GM12878 (cell line): ENCODE measurements around the gene TSPYL6. TPM values are rescaled to one million over a fixed set of nuclear protein-coding genes. Genes with fewer than 3 reads are reported as not detected.

Source experiments
- ATAC-seq: fragments of 200-7000 bp; cut with Tn5 transposase; 3 replicates; pipeline ENCODE4 v1.9.1; 2020; ENCODE audit warnings: mild to moderate bottlenecking, moderate library complexity
- BruUV-seq: library from RNA; stranded (reverse); fragments of 400-500 nt; replicated peaks from 2 replicates; lab custom pipeline; 2021; lab: Mats Ljungman, UMichigan
- CTCF ChIA-PET: fragments of 300-600 bp; sonication (Branson Sonifier 250); formaldehyde crosslinking; extraction: SDS; loops from one replicate; lab custom pipeline; 2021; ENCODE audit warnings: inconsistent platforms; lab: Yijun Ruan, JAX
- POLR2A ChIA-PET: fragments of 350-600 bp; formaldehyde crosslinking; extraction: SDS; loops from one replicate; lab custom pipeline; 2021; ENCODE audit warnings: inconsistent platforms; lab: Charles Lee
- RAD21 ChIA-PET: fragments of 300-600 bp; sonication (Branson Sonifier 250); formaldehyde crosslinking; loops from one replicate; lab custom pipeline; 2023; ENCODE audit warnings: antibody characterized with exemption; ENCODE audit not compliant: unreplicated experiment; lab: Charles Lee
- SMC1A ChIA-PET: fragments of 300-600 bp; sonication (Branson Sonifier 250); formaldehyde crosslinking; loops from one replicate; lab custom pipeline; 2023; ENCODE audit not compliant: unreplicated experiment, uncharacterized antibody; lab: Charles Lee
- DNase-seq: peaks from one replicate; pipeline ENCODE4 v3.0.0-alpha.2; 2011; ENCODE audit warnings: low read depth, low spot score
- FAIRE-seq: peaks from 3 replicates; lab custom pipeline; 2011; peaks lifted over from hg19 to GRCh38; lab: Jason Lieb, UNC
- H2AFZ ChIP-seq: 2 replicates; pipeline ENCODE4 v1.6.0; 2011; ENCODE audit warnings: low read depth, low read length, control low read depth; ENCODE audit not compliant: control insufficient read depth
- H3K27ac ChIP-seq: 2 replicates; pipeline ENCODE4 v1.5.1; 2011; ENCODE audit warnings: control low read depth; ENCODE audit not compliant: control insufficient read depth, insufficient read depth
- H3K27me3 ChIP-seq, 2 experiments: replicated peaks in 1 of 2; 2 replicates each; pipeline versions ENCODE4 v1.6.0 to v1.6.1; 2011; ENCODE audit warnings: low read length in 1 of 2; ENCODE audit not compliant: control insufficient read depth in 2 of 2, insufficient read depth in 2 of 2
- H3K36me3 ChIP-seq, 2 experiments: 2 replicates each; pipeline ENCODE4 v1.5.1; 2011; ENCODE audit warnings: low read length in 1 of 2; ENCODE audit not compliant: control insufficient read depth in 2 of 2, insufficient read depth in 2 of 2
- H3K4me1 ChIP-seq: 2 replicates; pipeline ENCODE4 v1.6.1; 2011; ENCODE audit warnings: mild to moderate bottlenecking, low read length, moderate library complexity, mixed read lengths; ENCODE audit not compliant: control insufficient read depth, insufficient read depth
- H3K4me2 ChIP-seq: 2 replicates; pipeline ENCODE4 v1.6.0; 2011; ENCODE audit warnings: control low read depth; ENCODE audit not compliant: control insufficient read depth, insufficient read depth
- H3K4me3 ChIP-seq: fragments of 200-600 bp; sonication (generic); 2 replicates; pipeline ENCODE4 v1.5.1; 2016
- H3K79me2 ChIP-seq: 2 replicates; pipeline ENCODE4 v1.6.0; 2011; ENCODE audit warnings: low read length; ENCODE audit not compliant: control insufficient read depth, insufficient read depth
- H3K9ac ChIP-seq: 2 replicates; pipeline ENCODE4 v1.8.0; 2011; ENCODE audit warnings: low read length, control low read depth, mixed read lengths; ENCODE audit not compliant: control insufficient read depth, insufficient read depth
- H3K9me3 ChIP-seq: replicated peaks from 3 replicates; pipeline ENCODE4 v1.5.1; 2011; ENCODE audit warnings: mild to moderate bottlenecking, low read length; ENCODE audit not compliant: control insufficient read depth, insufficient read depth
- H4K20me1 ChIP-seq: 2 replicates; pipeline ENCODE4 v1.6.0; 2011; ENCODE audit not compliant: control insufficient read depth, insufficient read depth
- BHLHE40 ChIP-seq, 2 experiments: fragments of 450-650 bp in 1 of 2; IDR thresholded peaks; 2 replicates each; pipeline ENCODE4 v1.6.1; 2011 to 2017; ENCODE audit warnings: low read depth in 2 of 2, borderline replicate concordance in 1 of 2, improper control_type of control experiment in 1 of 2, low read length in 1 of 2, mild to moderate bottlenecking in 1 of 2
- CREB1 ChIP-seq: IDR thresholded peaks from 2 replicates; pipeline ENCODE4 v1.6.1; 2012; ENCODE audit warnings: low read depth, mild to moderate bottlenecking, inconsistent platforms
- CREM ChIP-seq: IDR thresholded peaks from 2 replicates; pipeline ENCODE4 v1.6.1; 2014; ENCODE audit warnings: antibody characterized with exemption, low read depth
- EED ChIP-seq: sonication (generic); IDR thresholded peaks from 2 replicates; pipeline ENCODE4 v1.6.1; 2016; ENCODE audit warnings: antibody characterized with exemption, low read depth
- EP300 ChIP-seq, 2 experiments: fragments of 150-350 bp in 1 of 2; IDR thresholded peaks; 2 replicates each; pipeline ENCODE4 v1.6.1; 2011 to 2012; ENCODE audit warnings: low read depth in 2 of 2, low read length in 2 of 2, borderline replicate concordance in 1 of 2, improper control_type of control experiment in 1 of 2, inconsistent platforms in 1 of 2; ENCODE audit not compliant: control insufficient read depth in 1 of 2
- IKZF1 ChIP-seq: fragments of 450-650 bp; conservative IDR thresholded peaks from 2 replicates; pipeline ENCODE4 v1.6.1; 2017; ENCODE audit warnings: antibody characterized with exemption, mild to moderate bottlenecking
- IKZF2 ChIP-seq, 2 experiments: fragments of 450-650 bp; IDR thresholded peaks; 2 replicates each; pipeline ENCODE4 v1.6.1; 2017; ENCODE audit warnings: mild to moderate bottlenecking in 2 of 2, moderate library complexity in 2 of 2
- IRF4 ChIP-seq: IDR thresholded peaks from 2 replicates; pipeline ENCODE4 v1.6.1; 2011; ENCODE audit warnings: low read depth, low read length
- JUNB ChIP-seq: IDR thresholded peaks from 2 replicates; pipeline ENCODE4 v1.6.1; 2016; ENCODE audit warnings: antibody characterized with exemption, mild to moderate bottlenecking
- MTA2 ChIP-seq: fragments of 450-650 bp; IDR thresholded peaks from 2 replicates; pipeline ENCODE4 v1.6.1; 2016; ENCODE audit warnings: low read depth, mild to moderate bottlenecking, moderate library complexity
- NBN ChIP-seq: fragments of 450-650 bp; IDR thresholded peaks from 2 replicates; pipeline ENCODE4 v1.6.1; 2016
- RAD51 ChIP-seq: fragments of 450-650 bp; IDR thresholded peaks from 2 replicates; pipeline ENCODE4 v1.6.1; 2016; ENCODE audit warnings: moderate library complexity, mild to moderate bottlenecking, inconsistent platforms
- SIN3A ChIP-seq: IDR thresholded peaks from 2 replicates; pipeline ENCODE4 v1.6.1; 2012; ENCODE audit warnings: low read depth, low read length, improper control_type of control experiment
- SIX5 ChIP-seq: IDR thresholded peaks from 2 replicates; pipeline ENCODE4 v1.6.1; 2011; ENCODE audit warnings: mild to moderate bottlenecking, low read depth, low read length, moderate library complexity; ENCODE audit not compliant: severe bottlenecking
- SPI1 ChIP-seq: IDR thresholded peaks from 2 replicates; pipeline ENCODE4 v1.6.1; 2011; ENCODE audit warnings: low read depth, mild to moderate bottlenecking, low read length, moderate library complexity, borderline replicate concordance; ENCODE audit not compliant: insufficient read depth
- YBX1 ChIP-seq: fragments of 450-650 bp; IDR thresholded peaks from 2 replicates; pipeline ENCODE4 v1.6.1; 2016; ENCODE audit warnings: antibody characterized with exemption
- ZBED1 ChIP-seq: IDR thresholded peaks from 2 replicates; pipeline ENCODE4 v1.6.1; 2016; ENCODE audit warnings: borderline replicate concordance
- WGBS: methylation state at CpG from one replicate; pipeline ENCODE4 v1.1.6; 2016; ENCODE audit warnings: low lambda C conversion rate; ENCODE audit not compliant: insufficient replicate concordance, insufficient coverage; ENCODE audit errors: missing lambda C conversion rate; 5-methylcytosine and 5-hydroxymethylcytosine counted together
- in situ Hi-C: fragments of 300-500 bp; cut with MboI; formaldehyde crosslinking; loops from 9 replicates; pipeline ENCODE4 v1.14.3; 2018; ENCODE audit warnings: mixed read lengths
- intact Hi-C: fragments of 100-400 bp; cut with micrococcal nuclease; formaldehyde crosslinking; loops from one replicate; pipeline ENCODE4 v1.14.2; 2022; ENCODE audit not compliant: unreplicated experiment
- polyA plus RNA-seq, 11 experiments: library from polyadenylated mRNA; depleted of rRNA in 4 of 11; unstranded in 6 of 11; stranded (reverse) in 5 of 11; fragments of >200 nt; fragmentation: Nextera tagmentation in 4 of 11; fragmentation: Illumina TruSeq in 1 of 11; extraction: Ambion mirVana in 4 of 11; extraction: Trizol in 1 of 11; gene quantifications; 1 replicate in 1 of 11; 2 replicates in 10 of 11; pipeline versions ENCODE4 v1.2.1 to v1.2.3, GENCODE V29; 2011 to 2016; ENCODE audit warnings: inconsistent platforms in 2 of 11, missing spikeins in 2 of 11, low read depth in 1 of 11
- total RNA-seq, 4 experiments: library from RNA; depleted of rRNA in 3 of 4; stranded (reverse); fragments of >200 nt in 3 of 4; fragmentation: Illumina TruSeq in 1 of 4; extraction: Trizol in 1 of 4; gene quantifications; 2 replicates each; pipeline versions ENCODE4 v1.2.1 to v1.2.3, GENCODE V29; 2013 to 2021
- TF ChIP-seq, protein P1 (sequence below): IDR thresholded peaks from 2 replicates; pipeline ENCODE4 v1.6.1; 2012; ENCODE audit warnings: low read length, inconsistent platforms
- TF ChIP-seq, protein P2 (sequence below): fragments of 450-650 bp; formaldehyde crosslinking; IDR thresholded peaks from 2 replicates; pipeline ENCODE4 v1.4.0; 2020; ENCODE audit warnings: mild to moderate bottlenecking, moderate library complexity

Gene TSPYL6
- total and polyA plus RNA-seq, 10 of the 15 experiments (the other 5 are each of a cell fraction or from before 2014, with no cell fraction given) = not detected

DNA sequence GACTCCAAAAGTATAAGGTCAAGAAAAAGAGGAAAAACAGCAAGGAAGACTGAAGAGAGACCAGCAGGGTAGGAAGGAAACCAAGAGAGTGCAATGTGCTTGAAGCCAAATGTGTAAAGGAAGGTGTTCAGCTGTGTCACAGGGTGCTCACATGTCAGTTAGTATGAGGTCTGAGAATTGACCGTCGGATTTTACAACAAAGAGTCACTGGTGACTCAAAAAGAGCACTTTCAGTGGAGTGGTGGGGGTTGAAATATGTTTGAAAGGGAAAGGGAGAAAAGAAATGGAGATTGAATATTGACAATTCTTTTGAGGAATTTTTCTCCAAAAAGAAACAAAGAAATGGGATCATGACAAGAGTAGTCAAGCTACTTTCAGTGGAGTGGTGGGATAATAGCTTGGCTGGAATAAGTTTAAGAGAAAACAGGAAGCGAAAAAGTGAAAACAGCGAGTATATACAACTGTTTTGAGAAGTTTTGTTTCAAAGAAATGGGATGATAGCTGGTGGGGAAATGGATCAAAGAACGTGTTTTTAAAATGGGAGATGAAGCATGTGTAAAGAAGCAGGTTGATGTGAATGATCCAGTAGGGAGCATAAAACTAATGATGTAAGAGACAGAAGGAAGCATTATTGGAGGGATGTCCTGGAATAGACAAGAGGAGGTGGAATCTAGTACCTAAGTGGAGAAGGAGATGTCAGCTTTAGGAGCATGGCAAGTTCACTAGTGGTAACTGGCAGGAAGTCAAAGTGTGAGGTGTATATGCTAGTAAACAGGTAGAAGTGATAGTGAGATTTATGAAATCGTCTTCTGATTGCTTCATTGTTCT lies 3.6 kb upstream of the TSPYL6 start:
- Histone ChIP-seq H3K9ac (no peak overlapping the region), H3K4me2 (peak overlapping the region; percentile 11), H3K9me3 (no peaks in the 10 kb centered on the region; the same call in 2 of the 3 replicates), H3K79me2 (no peaks in the 10 kb centered on the region), H3K27ac (no peak overlapping the region), H3K27me3 (no peaks in the 10 kb centered on the region), H3K4me3 (no peak overlapping the region), H4K20me1 (no peaks in the 10 kb centered on the region), H2AFZ (no peak overlapping the region), H3K4me1 (peaks cover 6% of the 10 kb centered on the region), H3K36me3 (no peaks in the 10 kb centered on the region)
- no TSS peak for BruUV-seq
- ATAC-seq (peak; percentile 96), DNase-seq (no peak), FAIRE-seq (no peak)
- intact Hi-C loops = no loop called here
- in situ Hi-C loops = no loop called here
- CTCF ChIA-PET = no interaction called here
- POLR2A ChIA-PET = interaction anchor here (0.8 to 0.9 kb wide), 2 partner anchors 13 to 379 kb away, joined by 3 read pairs; no protein-coding TSS in a partner anchor
- RAD21 ChIA-PET = interaction anchor here (1.0 kb wide), 1 partner anchor 21 kb away, joined by 4 read pairs; no protein-coding TSS in a partner anchor
- 33% methylated on average over 6 of the region's 6 CpGs for WGBS
- SMC1A ChIA-PET = interaction anchor here (0.9 to 1.7 kb wide), 3 partner anchors 10 to 36 kb away, joined by 3 to 4 read pairs (median 4); no protein-coding TSS in a partner anchor
- TF ChIP-seq CREB1 = peak; percentile 78
- TF ChIP-seq IKZF1 = 0 out of 2 replicates have a peak, but pooled peaks have one; percentile 30
- peak; percentile 83 for TF ChIP-seq JUNB
- TF ChIP-seq, protein P1, sequence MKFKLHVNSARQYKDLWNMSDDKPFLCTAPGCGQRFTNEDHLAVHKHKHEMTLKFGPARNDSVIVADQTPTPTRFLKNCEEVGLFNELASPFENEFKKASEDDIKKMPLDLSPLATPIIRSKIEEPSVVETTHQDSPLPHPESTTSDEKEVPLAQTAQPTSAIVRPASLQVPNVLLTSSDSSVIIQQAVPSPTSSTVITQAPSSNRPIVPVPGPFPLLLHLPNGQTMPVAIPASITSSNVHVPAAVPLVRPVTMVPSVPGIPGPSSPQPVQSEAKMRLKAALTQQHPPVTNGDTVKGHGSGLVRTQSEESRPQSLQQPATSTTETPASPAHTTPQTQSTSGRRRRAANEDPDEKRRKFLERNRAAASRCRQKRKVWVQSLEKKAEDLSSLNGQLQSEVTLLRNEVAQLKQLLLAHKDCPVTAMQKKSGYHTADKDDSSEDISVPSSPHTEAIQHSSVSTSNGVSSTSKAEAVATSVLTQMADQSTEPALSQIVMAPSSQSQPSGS = 0 out of 2 replicates have a peak, but pooled peaks have one; percentile 4
- peak; percentile 41; the same call in 1 of the 2 replicates for TF ChIP-seq SPI1
- 0 out of 2 replicates have a peak, but pooled peaks have one; percentile 38 for TF ChIP-seq NBN
- 0 out of 2 replicates have a peak, but pooled peaks have one; percentile 26 for TF ChIP-seq RAD51
- no peak for TF ChIP-seq SIX5
- peak; percentile 52; the same call in 1 of the 2 replicates for TF ChIP-seq EED
- TF ChIP-seq ZBED1 = 0 out of 2 replicates have a peak, but pooled peaks have one; percentile 44
- no peak for TF ChIP-seq YBX1
- no peak; a peak in 1 of 4 replicates for TF ChIP-seq BHLHE40 (IDR thresholded peaks at IDR 0.05; ENCODE audit: borderline replicate concordance in 1 of 2, low read depth in 2 of 2, low read length in 1 of 2)
- peak; percentile 33; the same call in 1 of the 2 replicates for TF ChIP-seq CREM
- TF ChIP-seq MTA2 = 0 out of 2 replicates have a peak, but pooled peaks have one; percentile 21
- TF ChIP-seq, protein P2, sequence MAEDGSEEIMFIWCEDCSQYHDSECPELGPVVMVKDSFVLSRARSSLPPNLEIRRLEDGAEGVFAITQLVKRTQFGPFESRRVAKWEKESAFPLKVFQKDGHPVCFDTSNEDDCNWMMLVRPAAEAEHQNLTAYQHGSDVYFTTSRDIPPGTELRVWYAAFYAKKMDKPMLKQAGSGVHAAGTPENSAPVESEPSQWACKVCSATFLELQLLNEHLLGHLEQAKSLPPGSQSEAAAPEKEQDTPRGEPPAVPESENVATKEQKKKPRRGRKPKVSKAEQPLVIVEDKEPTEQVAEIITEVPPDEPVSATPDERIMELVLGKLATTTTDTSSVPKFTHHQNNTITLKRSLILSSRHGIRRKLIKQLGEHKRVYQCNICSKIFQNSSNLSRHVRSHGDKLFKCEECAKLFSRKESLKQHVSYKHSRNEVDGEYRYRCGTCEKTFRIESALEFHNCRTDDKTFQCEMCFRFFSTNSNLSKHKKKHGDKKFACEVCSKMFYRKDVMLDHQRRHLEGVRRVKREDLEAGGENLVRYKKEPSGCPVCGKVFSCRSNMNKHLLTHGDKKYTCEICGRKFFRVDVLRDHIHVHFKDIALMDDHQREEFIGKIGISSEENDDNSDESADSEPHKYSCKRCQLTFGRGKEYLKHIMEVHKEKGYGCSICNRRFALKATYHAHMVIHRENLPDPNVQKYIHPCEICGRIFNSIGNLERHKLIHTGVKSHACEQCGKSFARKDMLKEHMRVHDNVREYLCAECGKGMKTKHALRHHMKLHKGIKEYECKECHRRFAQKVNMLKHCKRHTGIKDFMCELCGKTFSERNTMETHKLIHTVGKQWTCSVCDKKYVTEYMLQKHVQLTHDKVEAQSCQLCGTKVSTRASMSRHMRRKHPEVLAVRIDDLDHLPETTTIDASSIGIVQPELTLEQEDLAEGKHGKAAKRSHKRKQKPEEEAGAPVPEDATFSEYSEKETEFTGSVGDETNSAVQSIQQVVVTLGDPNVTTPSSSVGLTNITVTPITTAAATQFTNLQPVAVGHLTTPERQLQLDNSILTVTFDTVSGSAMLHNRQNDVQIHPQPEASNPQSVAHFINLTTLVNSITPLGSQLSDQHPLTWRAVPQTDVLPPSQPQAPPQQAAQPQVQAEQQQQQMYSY = no peak
- TF ChIP-seq SIN3A = no peak
- TF ChIP-seq IRF4 = peak; percentile 54; the same call in 1 of the 2 replicates
- TF ChIP-seq EP300 (IDR thresholded peaks at IDR 0.05; ENCODE audit: borderline replicate concordance in 1 of 2, control insufficient read depth in 1 of 2, low read depth in 2 of 2, low read length in 2 of 2) = 0 out of 4 replicates have a peak, but pooled peaks of 1 of the 2 experiments have one; percentile 20
- peak; percentile 51 to 58; a peak in 3 of 4 replicates for TF ChIP-seq IKZF2 (IDR thresholded peaks at IDR 0.05)
